Activated CD8-positive, alpha-beta T cell treated with anti-CD3 and anti-CD28 coated beads for 36 hours (primary cell): ENCODE data around the gene PET117. TPM values are rescaled to one million over a fixed set of nuclear protein-coding genes. Genes with fewer than 3 reads are reported as not detected.
"Not testable (repeated sequence)": the region's sequence is repeated elsewhere in the genome, so short reads cannot be mapped to it uniquely, and the experiment has no call there.

Source experiments
- ATAC-seq: fragments of 200-7000 bp; cut with Tn5 transposase; one replicate; pipeline ENCODE4 v1.10.0; 2021; ENCODE audit warnings: mild to moderate bottlenecking, moderate library complexity
- CTCF ChIA-PET: fragments of 350-600 bp; sonication (Branson Sonifier 250); formaldehyde crosslinking; loops from one replicate; lab custom pipeline; 2021; ENCODE audit warnings: antibody characterized with exemption; lab: Charles Lee
- POLR2A ChIA-PET: fragments of 350-600 bp; sonication (Branson Sonifier 250); formaldehyde crosslinking; loops from one replicate; lab custom pipeline; 2021; ENCODE audit warnings: antibody characterized with exemption; lab: Charles Lee
- DNase-seq: peaks from one replicate; pipeline ENCODE4 v3.0.0-alpha.2; 2020
- H3K27ac Mint-ChIP-seq: one replicate; pipeline ENCODE4 v1.8.0; 2021; ENCODE audit warnings: mild to moderate bottlenecking, mixed read lengths
- H3K27me3 Mint-ChIP-seq: one replicate; pipeline ENCODE4 v1.8.0; 2021; ENCODE audit warnings: mixed read lengths
- H3K36me3 Mint-ChIP-seq: one replicate; pipeline ENCODE4 v1.8.0; 2021; ENCODE audit warnings: low read depth, mixed read lengths
- H3K4me1 Mint-ChIP-seq: one replicate; pipeline ENCODE4 v1.8.0; 2021; ENCODE audit warnings: low read depth, mixed read lengths
- H3K4me3 Mint-ChIP-seq: one replicate; pipeline ENCODE4 v1.8.0; 2021; ENCODE audit warnings: mild to moderate bottlenecking, moderate library complexity, mixed read lengths
- H3K9me3 Mint-ChIP-seq: one replicate; pipeline ENCODE4 v1.8.0; 2021; ENCODE audit warnings: mixed read lengths
- CTCF ChIP-seq: fragments of 200-600 bp; IDR thresholded peaks from one replicate; pipeline ENCODE4 v1.8.0; 2022; ENCODE audit warnings: antibody characterized with exemption, mild to moderate bottlenecking
- intact Hi-C: fragments of 100-400 bp; cut with micrococcal nuclease; formaldehyde crosslinking; loops from one replicate; pipeline ENCODE4 v1.10.0; 2022
- total RNA-seq, 2 experiments: library from RNA; stranded (reverse); gene quantifications; one replicate each; pipeline ENCODE4 v1.2.3, GENCODE V29; 2021

The PET117 gene
- total RNA-seq, 2 experiments from 2014 or later, result 17.2 to 19.4 TPM

GRCh38 chr20:18166241-18166881, 28.7 kb downstream of the PET117 start:
- ATAC-seq (no peak), DNase-seq (no peak)
- Mint-ChIP-seq H3K4me1 (peaks cover 36% of the 10 kb centered on the region), H3K36me3 (peaks cover 52% of the 10 kb centered on the region), H3K27ac (peak overlapping the region; percentile 55), H3K9me3 (no peaks in the 10 kb centered on the region), H3K4me3 (no peak overlapping the region), H3K27me3 (no peaks in the 10 kb centered on the region)
- POLR2A ChIA-PET, result interaction anchor here (1.3 kb wide), 1 partner anchor 28 kb away, joined by 4 read pairs; no protein-coding TSS in a partner anchor
- intact Hi-C loops, result no loop called here
- no peak for TF ChIP-seq CTCF
- CTCF ChIA-PET, result no interaction called here

GRCh38 chr20:18166950-18167349, 29.3 kb downstream of the PET117 start:
- CTCF ChIA-PET, result interaction anchor here (0.6 kb wide), 1 partner anchor 250 kb away, joined by 3 read pairs; no protein-coding TSS in a partner anchor
- Mint-ChIP-seq H3K4me1 (peaks cover 36% of the 10 kb centered on the region), H3K9me3 (no peaks in the 10 kb centered on the region), H3K4me3 (no peak overlapping the region), H3K36me3 (peaks cover 52% of the 10 kb centered on the region), H3K27me3 (no peaks in the 10 kb centered on the region), H3K27ac (peak overlapping the region; percentile 40)
- POLR2A ChIA-PET, result interaction anchor here (1.3 kb wide), 1 partner anchor 29 kb away, joined by 4 read pairs; no protein-coding TSS in a partner anchor
- DNase-seq (no peak), ATAC-seq (no peak)
- no peak for TF ChIP-seq CTCF
- intact Hi-C loops, result no loop called here

GRCh38 chr20:18172379-18172778, 34.7 kb downstream of the PET117 start:
- intact Hi-C loops, result no loop called here
- peaks cover 20% of the 10 kb centered on the region for H3K4me1 Mint-ChIP-seq
- no peak for ATAC-seq
- H3K9me3 Mint-ChIP-seq, result no peaks in the 10 kb centered on the region
- ChIA-PET POLR2A (no interaction called here), CTCF (no interaction called here)
- no peaks in the 10 kb centered on the region for H3K27me3 Mint-ChIP-seq
- peaks cover 64% of the 10 kb centered on the region for H3K36me3 Mint-ChIP-seq
- no peak for TF ChIP-seq CTCF
- no peak overlapping the region for H3K4me3 Mint-ChIP-seq
- DNase-seq, result no peak
- no peak overlapping the region for H3K27ac Mint-ChIP-seq

GRCh38 chr20:18174906-18175683, 37.4 kb downstream of the PET117 start:
- intact Hi-C loops, result no loop called here
- H3K4me3 Mint-ChIP-seq, result no peak overlapping the region
- ChIA-PET POLR2A (no interaction called here), CTCF (no interaction called here)
- H3K9me3 Mint-ChIP-seq, result peaks cover 2% of the 10 kb centered on the region
- H3K4me1 Mint-ChIP-seq, result peaks cover 16% of the 10 kb centered on the region
- DNase-seq (no peak), ATAC-seq (no peak)
- H3K27ac Mint-ChIP-seq, result no peak overlapping the region
- peaks cover 74% of the 10 kb centered on the region for H3K36me3 Mint-ChIP-seq
- no peaks in the 10 kb centered on the region for H3K27me3 Mint-ChIP-seq
- TF ChIP-seq CTCF, result no peak

GRCh38 chr20:18176318-18176785, 38.7 kb downstream of the PET117 start:
- POLR2A ChIA-PET, result no interaction called here
- no peak overlapping the region for H3K4me3 Mint-ChIP-seq
- CTCF ChIA-PET, result no interaction called here
- peak overlapping the region; percentile 1 for H3K27ac Mint-ChIP-seq
- ATAC-seq, result no peak
- no peaks in the 10 kb centered on the region for H3K27me3 Mint-ChIP-seq
- H3K36me3 Mint-ChIP-seq, result peaks cover 72% of the 10 kb centered on the region
- no peak for DNase-seq
- H3K4me1 Mint-ChIP-seq, result peaks cover 14% of the 10 kb centered on the region
- H3K9me3 Mint-ChIP-seq, result peaks cover 8% of the 10 kb centered on the region
- TF ChIP-seq CTCF, result no peak
- intact Hi-C loops, result no loop called here

GRCh38 chr20:18180366-18180765, 42.7 kb downstream of the PET117 start:
- peaks cover 64% of the 10 kb centered on the region for H3K36me3 Mint-ChIP-seq

More at GRCh38 chr20:18180366-18180765, 42.7 kb downstream of the PET117 start:
- H3K4me1 Mint-ChIP-seq, H3K9me3 Mint-ChIP-seq, intact Hi-C loops, H3K27ac Mint-ChIP-seq, H3K27me3 Mint-ChIP-seq, ATAC-seq, H3K4me3 Mint-ChIP-seq, POLR2A ChIA-PET, CTCF ChIA-PET, DNase-seq: not testable (repeated sequence)
